Stimulated activated CD4-positive, alpha-beta T cell treated with anti-CD3 and anti-CD28 coated beads, Interleukin-15, amount 100 ng/mL, for 24 hours (primary cell): ENCODE results near the gene RABGGTA.

Source experiments
- DNase-seq: peaks from one replicate; pipeline ENCODE4 v3.0.0-alpha.2; 2020

Gene RABGGTA

GRCh38 chr14:24279301-24280186, 8.1 kb upstream of the RABGGTA start:
- peak; percentile 75 for DNase-seq

- DNase-seq = no peak
Observed at GRCh38 chr14:24278424-24278823, 7.0 kb upstream of the RABGGTA start.

- DNase-seq = peak; percentile 49
Observed at GRCh38 chr14:24277606-24278321, 6.4 kb upstream of the RABGGTA start.

GRCh38 chr14:24277071-24277470, 5.7 kb upstream of the RABGGTA start:
- DNase-seq = no peak

GRCh38 chr14:24274101-24274543, 2.7 kb upstream of the RABGGTA start:
- DNase-seq = peak; percentile 66

GRCh38 chr14:24273422-24273998, 2.1 kb upstream of the RABGGTA start:
- no peak for DNase-seq

- DNase-seq = no peak
Observed at GRCh38 chr14:24272467-24272866, 1.1 kb upstream of the RABGGTA start.

GRCh38 chr14:24271834-24272263, 452 bp upstream of the RABGGTA start:
- DNase-seq = no peak

- DNase-seq = no peak
Observed at GRCh38 chr14:24270537-24271133, 762 bp downstream of the RABGGTA start.

GRCh38 chr14:24269910-24270536, 1.4 kb downstream of the RABGGTA start:
- DNase-seq = no peak

- no peak for DNase-seq
Observed at GRCh38 chr14:24269368-24269767, 2.0 kb downstream of the RABGGTA start.

GRCh38 chr14:24268225-24268624, 3.2 kb downstream of the RABGGTA start:
- DNase-seq = no peak

- DNase-seq = no peak
Observed at GRCh38 chr14:24267516-24267915, 3.9 kb downstream of the RABGGTA start.

- no peak for DNase-seq
Observed at GRCh38 chr14:24266344-24267244, 4.8 kb downstream of the RABGGTA start.

GRCh38 chr14:24264298-24264697, 7.1 kb downstream of the RABGGTA start:
- DNase-seq = no peak

- DNase-seq = no peak
Observed at GRCh38 chr14:24263848-24264247, 7.5 kb downstream of the RABGGTA start.

GRCh38 chr14:24262821-24263733, 8.3 kb downstream of the RABGGTA start, which contains the start of gene TGM1:
Gene TGM1, minus strand, starts transcription at chr14:24263177. Its CDS starts 825 bp downstream, at chr14:24262352.
- no peak for DNase-seq

- no peak for DNase-seq
Observed at GRCh38 chr14:24261969-24262327, 9.4 kb downstream of the RABGGTA start.

- DNase-seq = no peak
Observed at GRCh38 chr14:24261256-24261968, 10.0 kb downstream of the RABGGTA start.

- DNase-seq = no peak
Observed at GRCh38 chr14:24260780-24261157, 10.6 kb downstream of the RABGGTA start.
